ENCODE measurements around the gene DCAF12.

DNA sequence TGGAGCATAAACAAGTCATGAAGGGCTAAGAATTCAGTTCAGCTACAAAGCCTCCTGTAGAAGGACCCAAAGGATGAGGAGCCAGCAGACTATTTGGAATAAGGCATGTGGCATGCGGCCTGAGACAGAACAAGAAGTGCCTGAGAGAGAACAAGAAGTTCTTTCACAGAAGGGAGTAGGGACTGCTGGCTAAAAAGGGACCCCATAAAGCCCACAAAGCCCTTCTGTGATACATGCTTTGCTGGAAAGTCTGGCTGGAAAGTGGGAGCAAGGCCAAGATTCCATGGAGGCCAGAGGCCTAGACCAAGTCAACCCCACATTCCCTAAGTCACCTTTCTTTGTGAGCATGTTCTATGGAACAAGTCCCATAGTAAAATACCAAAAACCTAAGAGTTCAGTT, 41.9 kb downstream of the DCAF12 start:
- TF ChIP-seq, protein P1, sequence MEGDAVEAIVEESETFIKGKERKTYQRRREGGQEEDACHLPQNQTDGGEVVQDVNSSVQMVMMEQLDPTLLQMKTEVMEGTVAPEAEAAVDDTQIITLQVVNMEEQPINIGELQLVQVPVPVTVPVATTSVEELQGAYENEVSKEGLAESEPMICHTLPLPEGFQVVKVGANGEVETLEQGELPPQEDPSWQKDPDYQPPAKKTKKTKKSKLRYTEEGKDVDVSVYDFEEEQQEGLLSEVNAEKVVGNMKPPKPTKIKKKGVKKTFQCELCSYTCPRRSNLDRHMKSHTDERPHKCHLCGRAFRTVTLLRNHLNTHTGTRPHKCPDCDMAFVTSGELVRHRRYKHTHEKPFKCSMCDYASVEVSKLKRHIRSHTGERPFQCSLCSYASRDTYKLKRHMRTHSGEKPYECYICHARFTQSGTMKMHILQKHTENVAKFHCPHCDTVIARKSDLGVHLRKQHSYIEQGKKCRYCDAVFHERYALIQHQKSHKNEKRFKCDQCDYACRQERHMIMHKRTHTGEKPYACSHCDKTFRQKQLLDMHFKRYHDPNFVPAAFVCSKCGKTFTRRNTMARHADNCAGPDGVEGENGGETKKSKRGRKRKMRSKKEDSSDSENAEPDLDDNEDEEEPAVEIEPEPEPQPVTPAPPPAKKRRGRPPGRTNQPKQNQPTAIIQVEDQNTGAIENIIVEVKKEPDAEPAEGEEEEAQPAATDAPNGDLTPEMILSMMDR (IDR thresholded peaks at IDR 0.05; ENCODE audit: control extremely low read depth in 1 of 3, insufficient read depth in 1 of 3, low read depth in 1 of 3, low read length in 3 of 3): no peak
- no peak for TF ChIP-seq POLR2A (IDR thresholded peaks at IDR 0.05; ENCODE audit: control extremely low read depth in 1 of 2, low read depth in 2 of 2, low read length in 2 of 2)
- TF ChIP-seq KDM5A (IDR thresholded peaks at IDR 0.05; ENCODE audit: low read length): no peak
